ENCODE measurements around the gene NINJ2. TPM values are rescaled to one million over a fixed set of nuclear protein-coding genes. Genes with fewer than 3 reads are reported as not detected.
"Not testable (repeated sequence)": the region's sequence is repeated elsewhere in the genome, so short reads cannot be mapped to it uniquely, and the experiment has no call there.

The NINJ2 gene
- total RNA-seq, 2 experiments from 2014 or later = 6.8 to 7.4 TPM

DNA sequence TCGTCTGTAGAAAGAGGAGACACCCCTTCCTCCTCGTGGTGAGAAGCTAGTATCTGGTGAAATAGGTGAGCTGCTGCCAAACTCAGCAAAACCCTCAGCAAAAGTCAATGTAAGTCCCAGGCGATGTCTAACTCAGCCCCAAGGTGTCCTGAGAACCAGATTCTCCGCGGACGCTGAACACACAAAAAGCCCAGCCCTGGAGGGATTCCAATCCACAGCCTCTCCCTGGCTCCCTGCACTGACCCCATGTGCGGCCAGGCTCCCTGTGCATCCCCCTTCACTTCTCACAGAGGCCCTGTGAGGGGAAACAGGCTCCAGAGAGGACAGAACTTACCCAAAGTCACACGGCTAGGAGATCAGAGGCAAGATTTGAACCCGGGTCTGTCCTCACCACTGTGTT lies 81.5 kb downstream of the NINJ2 start:
- no peaks in the 10 kb centered on the region for H3K36me3 Mint-ChIP-seq
- H3K4me3 Mint-ChIP-seq = no peak overlapping the region
- DNase-seq (no peak), ATAC-seq (no peak)
- no peak overlapping the region for H3K27ac Mint-ChIP-seq
- no peaks in the 10 kb centered on the region for H3K9me3 Mint-ChIP-seq (ENCODE audit: low read depth)
- H3K4me1 Mint-ChIP-seq = peaks cover 2% of the 10 kb centered on the region
- CTCF ChIA-PET = no interaction called here
- no peaks in the 10 kb centered on the region for H3K27me3 Mint-ChIP-seq

DNA sequence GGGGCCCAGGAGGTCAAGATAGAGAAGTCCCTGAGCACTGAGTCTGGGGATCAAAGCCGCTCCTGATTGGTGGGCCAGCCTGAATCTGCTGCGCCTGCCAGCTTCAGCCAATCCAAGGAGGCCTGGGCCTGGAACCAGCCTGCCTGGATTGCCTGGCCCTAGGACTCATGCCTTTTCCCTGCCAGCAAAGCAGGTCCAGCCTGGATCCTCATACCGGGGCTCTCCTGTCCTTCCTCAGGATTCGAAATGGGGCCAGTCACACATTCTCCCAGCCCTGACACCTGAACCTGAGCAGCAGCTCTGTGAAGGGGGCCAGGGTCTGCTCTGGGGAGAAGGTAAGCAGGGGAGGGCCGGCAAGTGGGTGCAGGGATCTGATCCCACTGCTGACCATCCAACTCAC lies 81.9 kb downstream of the NINJ2 start:
- H3K4me3 Mint-ChIP-seq = no peak overlapping the region
- no peak for DNase-seq
- no peaks in the 10 kb centered on the region for H3K36me3 Mint-ChIP-seq
- peaks cover 7% of the 10 kb centered on the region for H3K4me1 Mint-ChIP-seq
- CTCF ChIA-PET = no interaction called here
- no peak for ATAC-seq
- H3K27me3 Mint-ChIP-seq = no peaks in the 10 kb centered on the region
- H3K9me3 Mint-ChIP-seq (ENCODE audit: low read depth) = no peaks in the 10 kb centered on the region
- no peak overlapping the region for H3K27ac Mint-ChIP-seq

DNA sequence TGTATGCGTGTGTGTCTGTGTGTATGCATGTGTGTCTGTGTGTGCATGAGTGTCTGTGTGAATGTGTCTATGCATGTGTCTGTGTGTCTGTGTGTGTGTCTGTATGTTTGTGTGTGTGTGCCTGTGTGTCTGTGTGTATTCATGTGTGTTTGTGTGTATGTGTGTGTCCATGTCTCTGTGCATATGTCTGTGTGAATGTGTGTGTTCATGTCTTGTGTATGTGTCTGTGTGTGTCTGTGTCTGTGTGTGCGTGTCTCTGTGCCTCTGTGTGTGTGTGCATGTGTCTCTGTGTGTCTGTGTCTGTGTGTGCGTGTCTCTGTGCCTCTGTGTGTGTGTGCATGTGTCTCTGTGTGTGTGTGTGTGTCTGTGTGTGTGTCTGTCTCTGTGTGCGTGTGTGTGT lies 82.4 kb downstream of the NINJ2 start:
- DNase-seq (no peak), ATAC-seq (no peak)
- Mint-ChIP-seq H3K4me3 (no peak overlapping the region), H3K9me3 (ENCODE audit: low read depth) (no peaks in the 10 kb centered on the region), H3K27ac (no peak overlapping the region), H3K4me1 (peaks cover 11% of the 10 kb centered on the region), H3K36me3 (no peaks in the 10 kb centered on the region), H3K27me3 (no peaks in the 10 kb centered on the region)
- CTCF ChIA-PET = no interaction called here

DNA sequence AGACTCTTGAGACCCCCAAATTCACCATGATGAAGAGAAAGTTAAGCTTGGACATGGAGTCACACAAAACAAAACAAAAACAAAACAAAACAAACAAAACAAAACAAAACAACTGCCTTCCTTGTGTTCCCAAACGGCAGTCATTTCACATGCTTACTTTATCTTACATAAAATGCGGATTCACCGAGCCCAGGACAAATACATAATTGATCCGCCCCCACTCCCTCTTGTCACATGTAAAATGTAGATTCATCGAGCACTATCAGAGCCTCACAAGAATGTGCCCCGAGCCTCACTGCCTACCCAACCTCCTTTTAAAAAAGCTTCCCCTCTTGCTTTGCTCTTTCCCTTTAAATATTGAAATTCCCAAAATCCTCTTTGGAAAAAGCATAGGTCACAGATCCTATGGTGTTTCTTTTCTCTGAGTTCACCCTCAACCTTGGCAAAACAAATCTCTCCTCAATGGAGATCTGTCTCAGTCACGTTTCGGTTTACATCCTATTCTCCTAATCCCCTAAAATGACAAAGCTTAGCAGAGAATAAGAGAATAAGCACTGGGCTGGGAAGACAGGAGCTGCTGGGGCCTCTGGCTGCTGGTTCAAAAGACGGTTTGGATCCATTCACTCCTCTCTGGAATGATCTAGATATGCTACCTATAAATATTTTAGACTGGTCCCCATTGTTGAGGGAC lies 83.7 kb downstream of the NINJ2 start:
- no peak overlapping the region for H3K4me3 Mint-ChIP-seq
- no peak overlapping the region for H3K27ac Mint-ChIP-seq

DNA sequence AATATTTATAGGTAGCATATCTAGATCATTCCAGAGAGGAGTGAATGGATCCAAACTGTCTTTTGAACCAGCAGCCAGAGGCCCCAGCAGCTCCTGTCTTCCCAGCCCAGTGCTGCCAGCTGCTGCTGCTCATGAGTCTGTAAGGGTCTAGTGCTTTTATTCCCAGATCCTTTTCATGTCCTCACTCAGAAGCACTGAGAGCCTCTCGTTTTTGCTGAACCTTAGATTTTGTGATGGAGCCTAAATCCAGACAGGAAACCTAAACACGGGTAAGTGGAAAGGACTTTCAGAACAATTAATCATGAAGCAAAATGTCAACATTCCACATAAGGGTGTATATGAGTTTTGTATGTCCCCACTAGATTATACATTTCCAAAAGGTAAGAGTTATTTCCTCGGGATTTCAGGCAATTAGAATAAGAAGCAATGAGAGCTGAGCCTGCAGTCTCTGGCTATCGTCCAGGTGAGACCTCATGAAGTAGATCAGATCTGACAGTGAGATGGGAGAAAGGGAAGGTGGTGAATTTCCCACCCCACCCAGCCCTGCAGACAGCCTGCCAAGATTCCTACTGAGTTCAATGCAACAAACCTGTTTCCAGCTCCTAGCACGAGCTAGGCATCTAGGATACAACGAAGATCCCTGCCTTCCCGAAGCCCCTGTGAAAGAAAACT lies 84.4 kb downstream of the NINJ2 start:
- H3K4me1 Mint-ChIP-seq = peaks cover 23% of the 10 kb centered on the region
- no peak overlapping the region for H3K27ac Mint-ChIP-seq
- no peak overlapping the region for H3K4me3 Mint-ChIP-seq
- no peaks in the 10 kb centered on the region for H3K27me3 Mint-ChIP-seq
- DNase-seq (no peak), ATAC-seq (no peak)
- CTCF ChIA-PET = interaction anchor here (1.6 to 2.8 kb wide), 4 partner anchors 9 to 280 kb away, joined by 3 to 9 read pairs (median 4); no protein-coding TSS in a partner anchor
- no peaks in the 10 kb centered on the region for H3K9me3 Mint-ChIP-seq (ENCODE audit: low read depth)
- peaks cover 2% of the 10 kb centered on the region for H3K36me3 Mint-ChIP-seq

More for the DNA sequence above, 83.7 kb downstream of the NINJ2 start:
- ATAC-seq (no peak), DNase-seq (no peak)
- Mint-ChIP-seq H3K36me3 (peaks cover under 1% of the 10 kb centered on the region), H3K9me3 (ENCODE audit: low read depth) (no peaks in the 10 kb centered on the region), H3K4me1 (peaks cover 19% of the 10 kb centered on the region), H3K27me3 (no peaks in the 10 kb centered on the region)
- CTCF ChIA-PET = interaction anchor here (1.6 to 2.8 kb wide), 4 partner anchors 10 to 279 kb away, joined by 3 to 9 read pairs (median 4); no protein-coding TSS in a partner anchor

DNA sequence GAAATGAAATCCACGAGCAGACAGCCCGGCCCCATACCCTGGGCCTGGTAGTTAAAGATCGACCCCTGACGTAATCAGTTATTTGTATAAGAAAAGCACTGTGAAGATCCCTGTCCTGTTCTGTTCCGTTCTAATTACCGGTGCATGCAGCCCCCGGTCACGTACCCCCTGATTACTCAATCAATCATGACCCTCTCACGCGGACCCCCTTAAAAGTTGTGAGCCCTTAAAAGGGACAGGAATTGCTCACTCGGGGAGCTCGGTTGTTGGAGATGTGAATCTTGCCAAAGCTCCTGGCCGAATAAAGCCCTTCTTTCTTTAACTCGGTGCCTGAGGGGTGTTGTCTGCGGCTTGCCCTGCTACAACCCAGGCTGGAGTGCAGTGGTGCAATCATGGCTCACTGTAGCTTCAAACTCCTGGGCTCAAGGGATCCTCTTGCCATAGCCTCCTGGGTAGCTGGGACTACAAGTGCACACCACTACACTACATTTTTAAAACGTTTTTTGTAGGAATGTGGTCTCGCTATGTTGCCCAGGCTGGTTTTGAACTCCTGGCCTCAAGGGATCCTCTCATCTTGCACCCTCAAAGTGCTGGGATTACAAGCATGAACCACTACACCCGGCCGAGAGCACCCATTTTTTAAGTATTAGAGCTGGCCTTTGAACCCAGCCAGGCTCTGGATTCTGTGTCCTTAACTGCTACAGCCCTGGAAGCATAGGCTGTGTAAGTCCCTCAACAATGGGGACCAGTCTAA lies 85.1 kb downstream of the NINJ2 start:
- H3K36me3 Mint-ChIP-seq; ATAC-seq; DNase-seq; H3K4me3 Mint-ChIP-seq; H3K27ac Mint-ChIP-seq; H3K9me3 Mint-ChIP-seq (ENCODE audit: low read depth); H3K27me3 Mint-ChIP-seq: not testable (repeated sequence)
- CTCF ChIA-PET = interaction anchor here (1.6 to 4.6 kb wide), 4 partner anchors 8 to 175 kb away, joined by 3 to 38 read pairs (median 6); no protein-coding TSS in a partner anchor
- peaks cover 29% of the 10 kb centered on the region for H3K4me1 Mint-ChIP-seq

DNA sequence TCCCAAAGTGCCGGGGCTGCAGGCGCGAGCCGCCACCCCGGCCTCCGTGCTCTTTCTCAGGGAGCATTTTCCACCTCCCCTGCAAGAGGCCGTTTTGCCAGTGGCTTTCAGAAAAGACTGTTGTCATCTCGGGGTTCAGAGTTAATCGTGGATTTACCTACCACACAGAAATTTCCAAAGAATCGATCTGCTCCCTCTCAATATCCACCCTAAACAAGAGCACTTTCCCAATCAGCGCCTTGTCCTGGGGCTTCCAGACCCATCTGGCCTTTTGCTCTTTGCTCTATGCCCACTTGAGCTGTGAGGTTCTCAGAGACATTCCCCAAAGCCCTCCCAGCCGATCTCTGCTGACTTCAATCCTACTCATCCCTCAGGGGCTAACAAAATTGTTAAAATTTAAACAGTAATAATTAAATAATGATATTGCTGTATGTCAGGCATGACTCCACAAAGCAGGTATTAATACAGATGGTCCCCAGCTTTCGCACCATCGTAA lies 86.6 kb downstream of the NINJ2 start:
- Mint-ChIP-seq H3K4me1 (peaks cover 40% of the 10 kb centered on the region), H3K36me3 (peaks cover 6% of the 10 kb centered on the region), H3K4me3 (no peak overlapping the region), H3K9me3 (ENCODE audit: low read depth) (peaks cover 2% of the 10 kb centered on the region), H3K27ac (peak overlapping the region; percentile 55), H3K27me3 (no peaks in the 10 kb centered on the region)
- CTCF ChIA-PET = interaction anchor here (0.6 to 4.6 kb wide), 45 partner anchors 10 to 1026 kb away, joined by 3 to 99 read pairs (median 6); partner anchors contain the start of genes RAD52 and WNK1
- DNase-seq = no peak
- no peak for ATAC-seq

DNA sequence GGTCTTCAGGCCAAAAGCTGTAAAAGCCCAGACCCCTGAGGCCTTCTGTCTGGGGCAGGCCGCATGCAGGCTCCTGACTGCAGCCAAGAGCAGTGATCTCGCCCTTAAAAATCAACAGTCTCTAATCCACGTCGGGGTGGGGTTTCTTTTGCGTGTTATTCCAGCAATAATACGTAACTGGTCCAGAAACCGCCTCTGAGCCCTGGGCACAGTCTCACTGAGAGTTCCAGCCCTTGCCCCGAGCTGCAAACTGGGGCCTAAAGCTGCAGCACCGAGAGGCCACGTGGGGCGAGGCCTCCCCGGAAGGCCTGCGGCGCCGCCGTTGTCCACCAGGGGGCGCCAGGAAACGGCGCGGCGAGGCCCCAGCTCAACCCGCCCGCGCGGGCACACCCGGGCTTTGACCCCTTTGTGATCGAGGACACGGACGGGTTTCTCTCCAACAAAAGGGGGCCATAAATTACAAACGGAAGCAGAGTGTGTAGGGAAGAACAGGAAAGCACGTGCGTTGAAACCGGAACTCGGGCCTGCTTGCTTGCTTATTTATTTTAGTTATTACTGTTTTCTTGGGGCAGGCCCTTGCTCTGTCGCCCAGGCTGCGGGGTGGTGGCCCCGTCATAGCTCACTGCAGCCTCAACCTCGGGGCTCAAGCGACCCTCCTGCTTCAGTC lies 87.2 kb downstream of the NINJ2 start:
- peak overlapping the region; percentile 70 for H3K27ac Mint-ChIP-seq
- CTCF ChIA-PET = interaction anchor here (0.6 to 4.6 kb wide), 57 partner anchors 9 to 1027 kb away, joined by 3 to 99 read pairs (median 5); partner anchors contain the start of genes RAD52 and WNK1
- H3K27me3 Mint-ChIP-seq = no peaks in the 10 kb centered on the region
- H3K4me3 Mint-ChIP-seq = no peak overlapping the region
- ATAC-seq (peak; percentile 94), DNase-seq (peak; percentile 85)
- peaks cover 43% of the 10 kb centered on the region for H3K4me1 Mint-ChIP-seq
- H3K36me3 Mint-ChIP-seq = peaks cover 6% of the 10 kb centered on the region
- peaks cover 2% of the 10 kb centered on the region for H3K9me3 Mint-ChIP-seq (ENCODE audit: low read depth)

DNA sequence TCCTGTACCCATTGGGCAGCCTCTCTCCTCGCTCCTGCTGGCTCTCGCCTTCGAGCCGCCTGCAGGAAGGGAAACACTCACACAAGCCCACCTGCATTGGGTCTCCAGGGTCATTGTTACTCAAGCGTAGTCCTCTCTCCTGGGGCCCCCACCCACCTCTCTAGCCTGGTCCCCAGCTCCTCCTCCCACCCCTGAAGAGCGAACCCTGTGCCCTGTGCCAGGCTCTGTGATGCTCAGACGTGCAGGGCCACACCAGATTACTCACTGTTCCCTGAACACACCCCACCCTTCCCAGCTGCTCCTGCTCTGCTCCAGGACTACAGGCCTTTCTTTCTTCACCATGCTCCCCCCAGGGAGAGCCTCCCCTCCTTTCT lies 88.1 kb downstream of the NINJ2 start:
- CTCF ChIA-PET = interaction anchor here (1.0 to 4.6 kb wide), 28 partner anchors 10 to 1009 kb away, joined by 3 to 99 read pairs (median 8); partner anchors contain the start of genes RAD52 and WNK1
- no peak overlapping the region for H3K4me3 Mint-ChIP-seq
- H3K36me3 Mint-ChIP-seq = peaks cover 6% of the 10 kb centered on the region
- no peak overlapping the region for H3K27ac Mint-ChIP-seq
- no peaks in the 10 kb centered on the region for H3K27me3 Mint-ChIP-seq
- DNase-seq (no peak), ATAC-seq (no peak)
- peaks cover 2% of the 10 kb centered on the region for H3K9me3 Mint-ChIP-seq (ENCODE audit: low read depth)
- peaks cover 43% of the 10 kb centered on the region for H3K4me1 Mint-ChIP-seq

DNA sequence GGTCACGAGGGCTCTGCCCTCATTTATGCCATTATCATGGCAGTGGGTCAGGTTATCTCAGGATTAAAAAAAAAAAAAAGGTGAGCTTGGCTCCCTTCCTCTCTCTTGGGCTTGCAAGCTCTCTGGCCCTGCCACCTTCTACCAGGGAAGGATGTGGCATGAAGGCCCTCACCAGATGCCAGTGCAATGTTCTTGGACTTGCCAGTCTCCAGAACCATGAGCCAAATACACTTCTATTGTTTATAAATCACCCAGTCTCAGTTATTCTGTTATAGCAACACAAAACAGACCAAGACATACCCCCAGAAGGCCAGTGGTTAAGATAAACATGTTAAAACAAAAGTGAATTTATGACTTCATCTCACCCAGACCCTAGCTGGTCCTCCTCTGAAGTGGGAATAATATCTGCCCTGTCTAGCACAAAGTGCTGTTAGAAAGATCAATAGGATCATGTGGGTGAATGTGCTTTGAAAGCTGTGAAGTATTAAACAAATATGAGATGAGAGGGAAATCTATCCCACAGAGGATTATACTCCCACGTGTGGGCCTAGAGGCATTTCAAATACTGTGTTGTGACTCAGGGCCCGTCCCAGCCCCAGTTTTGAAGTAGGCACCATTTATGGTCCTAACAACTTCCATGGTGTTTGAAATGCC lies 88.6 kb downstream of the NINJ2 start:
- CTCF ChIA-PET = interaction anchor here (0.8 to 4.6 kb wide), 14 partner anchors 34 to 378 kb away, joined by 3 to 99 read pairs (median 13); partner anchors contain the start of genes RAD52 and WNK1

DNA sequence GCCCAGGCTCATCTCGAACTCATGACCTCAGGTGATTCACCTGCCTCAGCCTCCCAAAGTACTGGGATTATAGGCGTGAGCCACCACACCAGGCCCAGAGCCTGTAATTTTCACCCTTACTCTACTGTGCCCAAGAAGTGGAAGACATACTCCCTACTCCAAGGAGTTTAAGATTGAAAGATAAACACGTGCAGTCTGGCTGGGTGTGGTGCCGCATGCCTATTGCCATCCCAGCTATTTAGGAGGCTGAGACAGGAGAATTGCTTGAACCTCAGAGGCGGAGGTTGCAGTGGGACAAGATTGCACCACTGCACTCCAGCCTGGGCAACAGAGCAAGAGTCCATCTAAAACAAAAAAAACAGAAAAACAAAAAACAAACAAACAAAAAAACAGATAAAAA lies 90.0 kb downstream of the NINJ2 start:
- ATAC-seq (no peak), DNase-seq (no peak)
- Mint-ChIP-seq H3K36me3 (peaks cover 6% of the 10 kb centered on the region), H3K4me1 (peaks cover 52% of the 10 kb centered on the region), H3K4me3 (no peak overlapping the region), H3K9me3 (ENCODE audit: low read depth) (peaks cover 2% of the 10 kb centered on the region), H3K27me3 (no peaks in the 10 kb centered on the region), H3K27ac (no peak overlapping the region)
- CTCF ChIA-PET = interaction anchor here (0.7 to 1.7 kb wide), 3 partner anchors 52 to 218 kb away, joined by 3 to 4 read pairs (median 3); no protein-coding TSS in a partner anchor

More for the DNA sequence above, 88.6 kb downstream of the NINJ2 start:
- Mint-ChIP-seq H3K27me3 (no peaks in the 10 kb centered on the region), H3K4me1 (peaks cover 46% of the 10 kb centered on the region), H3K36me3 (peaks cover 6% of the 10 kb centered on the region), H3K9me3 (ENCODE audit: low read depth) (peaks cover 2% of the 10 kb centered on the region), H3K27ac (peak overlapping the region; percentile 54), H3K4me3 (no peak overlapping the region)
- no peak for ATAC-seq
- DNase-seq = no peak

DNA sequence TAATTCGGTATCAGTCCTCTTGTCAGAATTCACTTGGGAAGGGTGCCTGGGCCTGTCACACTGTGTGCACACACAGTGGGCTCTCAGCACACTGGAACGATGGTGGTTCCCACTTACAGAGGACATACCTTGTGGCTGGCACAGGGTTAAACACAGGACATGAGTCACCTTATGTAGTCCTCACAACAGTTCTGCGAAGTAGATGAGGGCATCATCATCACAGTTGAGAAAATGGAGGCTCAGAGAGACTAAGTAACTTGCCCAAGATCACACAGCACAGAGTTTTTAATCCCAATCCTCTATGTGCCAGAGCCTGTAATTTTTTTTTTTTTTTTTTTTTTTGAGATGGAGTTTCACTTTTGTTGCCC lies 90.7 kb downstream of the NINJ2 start:
- Mint-ChIP-seq H3K36me3 (peaks cover 6% of the 10 kb centered on the region), H3K27ac (peak overlapping the region; percentile 64), H3K4me3 (no peak overlapping the region), H3K4me1 (peaks cover 54% of the 10 kb centered on the region), H3K9me3 (ENCODE audit: low read depth) (peaks cover 2% of the 10 kb centered on the region), H3K27me3 (no peaks in the 10 kb centered on the region)
- DNase-seq = peak; percentile 71
- CTCF ChIA-PET = interaction anchor here (0.7 to 5.1 kb wide), 5 partner anchors 15 to 219 kb away, joined by 3 to 42 read pairs (median 3); partner anchors contain the start of gene WNK1
- ATAC-seq = peak; percentile 61
